ENCODE results near the gene ROR2.

- TF ChIP-seq POLR2A (IDR thresholded peaks at IDR 0.05; ENCODE audit: low read length) (no peak), GATA1 (IDR thresholded peaks at IDR 0.05; ENCODE audit: low read depth, low read length) (no peak)
Measured at GRCh38 chr9:91879231-91879630, 70.8 kb downstream of the ROR2 start.
